ENCODE results near the gene TRMT13.

- no peak for TF ChIP-seq POLR2A (IDR thresholded peaks at IDR 0.05; ENCODE audit: low read depth, low read length)
- TF ChIP-seq TAF1 (IDR thresholded peaks at IDR 0.05; ENCODE audit: low read depth, low read length) = no peak
- TF ChIP-seq POLR2AphosphoS5 (IDR thresholded peaks at IDR 0.05; ENCODE audit: low read depth, low read length) = no peak
- TF ChIP-seq SPI1 (IDR thresholded peaks at IDR 0.05; ENCODE audit: low read depth, low read length) = no peak
Observed at GRCh38 chr1:100188617-100189016, 55.7 kb downstream of the TRMT13 start.
